ENCODE data around the gene PPP1R18.
A peak's percentile ranks its signal among the peaks of the same experiment; 100 is the strongest.

DNA sequence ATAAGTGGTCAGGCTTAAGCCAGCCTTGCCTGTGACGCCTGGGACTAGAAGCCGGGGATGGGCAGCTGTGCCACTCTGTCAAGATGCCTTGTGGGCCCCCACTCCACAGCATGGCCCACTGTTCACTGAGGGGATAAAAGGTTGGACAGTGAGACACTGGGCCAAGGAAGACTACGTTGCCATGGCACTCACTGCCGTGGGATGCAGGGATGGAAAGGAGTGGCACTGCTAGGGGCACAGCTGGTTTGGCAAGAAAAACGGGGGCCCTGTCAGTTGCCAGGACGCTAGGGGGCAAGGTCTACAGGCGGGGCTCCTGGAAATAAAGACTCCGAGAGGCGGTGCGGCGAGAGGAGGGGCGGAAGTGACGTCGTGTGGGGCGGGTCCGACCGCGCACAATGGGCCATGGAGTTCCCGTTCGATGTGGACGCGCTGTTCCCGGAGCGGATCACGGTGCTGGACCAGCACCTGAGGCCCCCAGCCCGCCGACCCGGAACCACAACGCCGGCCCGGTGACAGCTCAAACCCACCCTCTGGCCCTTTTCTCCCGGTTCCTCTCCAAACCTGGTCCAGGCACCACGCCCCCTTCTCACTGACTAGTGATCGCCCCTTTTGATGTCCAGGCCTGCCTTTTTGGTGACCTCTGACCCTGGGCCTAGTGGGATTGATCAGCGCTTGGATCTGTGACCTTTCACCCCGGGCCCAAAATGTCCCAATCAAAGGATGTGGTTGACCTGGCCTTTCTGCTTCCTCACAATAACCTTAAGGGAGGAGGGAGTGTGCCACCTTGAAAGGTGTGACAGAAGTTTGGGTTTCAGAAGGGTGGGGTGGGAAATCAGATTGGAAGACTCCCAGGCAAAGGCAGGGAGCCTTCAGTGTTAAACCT lies 59.7 kb downstream of the PPP1R18 start, which contains the start of gene ATAT1:
- TF ChIP-seq, protein P1, sequence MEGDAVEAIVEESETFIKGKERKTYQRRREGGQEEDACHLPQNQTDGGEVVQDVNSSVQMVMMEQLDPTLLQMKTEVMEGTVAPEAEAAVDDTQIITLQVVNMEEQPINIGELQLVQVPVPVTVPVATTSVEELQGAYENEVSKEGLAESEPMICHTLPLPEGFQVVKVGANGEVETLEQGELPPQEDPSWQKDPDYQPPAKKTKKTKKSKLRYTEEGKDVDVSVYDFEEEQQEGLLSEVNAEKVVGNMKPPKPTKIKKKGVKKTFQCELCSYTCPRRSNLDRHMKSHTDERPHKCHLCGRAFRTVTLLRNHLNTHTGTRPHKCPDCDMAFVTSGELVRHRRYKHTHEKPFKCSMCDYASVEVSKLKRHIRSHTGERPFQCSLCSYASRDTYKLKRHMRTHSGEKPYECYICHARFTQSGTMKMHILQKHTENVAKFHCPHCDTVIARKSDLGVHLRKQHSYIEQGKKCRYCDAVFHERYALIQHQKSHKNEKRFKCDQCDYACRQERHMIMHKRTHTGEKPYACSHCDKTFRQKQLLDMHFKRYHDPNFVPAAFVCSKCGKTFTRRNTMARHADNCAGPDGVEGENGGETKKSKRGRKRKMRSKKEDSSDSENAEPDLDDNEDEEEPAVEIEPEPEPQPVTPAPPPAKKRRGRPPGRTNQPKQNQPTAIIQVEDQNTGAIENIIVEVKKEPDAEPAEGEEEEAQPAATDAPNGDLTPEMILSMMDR (IDR thresholded peaks at IDR 0.05): peak; percentile 20 to 55 (median 25)
- TF ChIP-seq POLR2AphosphoS5 (IDR thresholded peaks at IDR 0.05) (peak in 2 of 3 donors; percentile 89 to 91), POLR2A (IDR thresholded peaks at IDR 0.05) (peak; percentile 83)
